HepG2 (cell line): ENCODE data around the gene LEMD1. TPM values are rescaled to one million over a fixed set of nuclear protein-coding genes. Genes with fewer than 3 reads are reported as not detected.

ENCODE experiments used
- ATAC-seq: fragments of 200-7000 bp; cut with Tn5 transposase; 3 replicates; pipeline ENCODE4 v1.9.1; 2020; ENCODE audit warnings: mild to moderate bottlenecking, moderate library complexity
- BruUV-seq: library from RNA; stranded (reverse); fragments of 400-500 nt; replicated peaks from 2 replicates; lab custom pipeline; 2021; lab: Mats Ljungman, UMichigan
- CTCF ChIA-PET: fragments of 300-600 bp; formaldehyde crosslinking; extraction: SDS; loops from one replicate; lab custom pipeline; 2021; ENCODE audit warnings: low total read pairs, inconsistent platforms, low intra/inter-chr PET ratio; lab: Yijun Ruan, JAX
- POLR2A ChIA-PET: fragments of 350-600 bp; sonication (Branson Sonifier 250); formaldehyde crosslinking; loops from one replicate; lab custom pipeline; 2020; ENCODE audit warnings: antibody characterized with exemption, inconsistent platforms; lab: Yijun Ruan, JAX
- DNase-seq: peaks from one replicate; pipeline ENCODE4 v3.0.0-alpha.2; 2015; ENCODE audit warnings: low spot score
- FAIRE-seq: peaks from 3 replicates; lab custom pipeline; 2011; peaks lifted over from hg19 to GRCh38; lab: Jason Lieb, UNC
- H2AFZ ChIP-seq: one replicate; pipeline ENCODE4 v1.6.1; 2011; ENCODE audit warnings: low read length, inconsistent platforms
- H3K27ac ChIP-seq: fragments of 300-600 bp; 3 replicates; pipeline ENCODE4 v1.8.0; 2011; ENCODE audit warnings: mixed run types, mild to moderate bottlenecking, mixed read lengths, low read length, inconsistent platforms; ENCODE audit not compliant: insufficient read depth; ENCODE audit errors: extremely low read length
- H3K27me3 ChIP-seq, 2 experiments: fragments of 200-600 bp in 1 of 2; 2 replicates in 1 of 2; 3 replicates in 1 of 2; pipeline versions ENCODE4 v1.6.0 to v1.8.0; 2011; ENCODE audit warnings: low read length in 2 of 2, mild to moderate bottlenecking in 2 of 2, moderate library complexity in 2 of 2, inconsistent platforms in 1 of 2; ENCODE audit not compliant: insufficient read depth in 2 of 2, control insufficient read depth in 1 of 2
- H3K36me3 ChIP-seq, 2 experiments: fragments of 200-600 bp in 1 of 2; replicated peaks in 1 of 2; 2 replicates in 1 of 2; 3 replicates in 1 of 2; pipeline versions ENCODE4 v1.5.1 to v1.8.0; 2011; ENCODE audit warnings: low read length in 2 of 2, inconsistent platforms in 1 of 2; ENCODE audit not compliant: insufficient read depth in 2 of 2, control insufficient read depth in 1 of 2
- H3K4me1 ChIP-seq: 2 replicates; pipeline ENCODE4 v1.5.1; 2012; ENCODE audit warnings: low read length, inconsistent platforms; ENCODE audit not compliant: insufficient read depth
- H3K4me2 ChIP-seq: 2 replicates; pipeline ENCODE4 v1.6.0; 2011; ENCODE audit warnings: low read depth, low read length, inconsistent platforms
- H3K4me3 ChIP-seq, 3 experiments: fragments of 200-600 bp in 1 of 3; sonication (generic), shearing (Covaris generic) in 1 of 3; replicated peaks in 1 of 3; 2 replicates each; pipeline ENCODE4 v1.5.1; 2011 to 2016; ENCODE audit warnings: low read length in 3 of 3, inconsistent platforms in 2 of 3, low read depth in 2 of 3, mild to moderate bottlenecking in 2 of 3, control low read depth in 1 of 3, mixed read lengths in 1 of 3; ENCODE audit not compliant: insufficient read depth in 1 of 3
- H3K79me2 ChIP-seq: one replicate; pipeline ENCODE4 v1.6.1; 2011; ENCODE audit warnings: low read length, inconsistent platforms; ENCODE audit not compliant: insufficient read depth
- H3K9ac ChIP-seq: 2 replicates; pipeline ENCODE4 v1.6.0; 2011; ENCODE audit warnings: mild to moderate bottlenecking, low read depth, low read length, inconsistent platforms; ENCODE audit not compliant: insufficient read depth
- H3K9me3 ChIP-seq: 2 replicates; pipeline ENCODE4 v1.5.1; 2012; ENCODE audit warnings: mild to moderate bottlenecking, low read length
- H4K20me1 ChIP-seq: 2 replicates; pipeline ENCODE4 v1.6.0; 2011; ENCODE audit warnings: inconsistent platforms, mild to moderate bottlenecking, low read length, moderate library complexity; ENCODE audit not compliant: insufficient read depth
- HOXA3 ChIP-seq: sonication (generic); formaldehyde crosslinking; IDR thresholded peaks from 2 replicates; pipeline ENCODE4 v1.5.0; 2020; ENCODE audit warnings: missing genetic modification reagents
- NONO ChIP-seq, 2 experiments: fragments of 450-650 bp in 1 of 2; sonication (generic) in 1 of 2; formaldehyde crosslinking in 1 of 2; IDR thresholded peaks in 1 of 2; conservative IDR thresholded peaks in 1 of 2; 2 replicates each; pipeline versions ENCODE4 v1.6.1 to v1.8.0; 2017 to 2022; ENCODE audit warnings: mild to moderate bottlenecking in 1 of 2, missing genetic modification reagents in 1 of 2, moderate library complexity in 1 of 2
- NR2F6 ChIP-seq, 2 experiments: IDR thresholded peaks; 2 replicates each; pipeline ENCODE4 v1.6.1; 2016; ENCODE audit warnings: antibody characterized with exemption in 1 of 2, mild to moderate bottlenecking in 1 of 2
- PBX2 ChIP-seq: IDR thresholded peaks from 2 replicates; pipeline ENCODE4 v1.6.1; 2016; ENCODE audit warnings: control low read depth
- REL ChIP-seq: sonication (generic); formaldehyde crosslinking; conservative IDR thresholded peaks from 2 replicates; pipeline ENCODE4 v1.8.0; 2022; ENCODE audit warnings: mild to moderate bottlenecking, missing genetic modification reagents, moderate library complexity
- RFX3 ChIP-seq: IDR thresholded peaks from 2 replicates; pipeline ENCODE4 v1.6.1; 2016; ENCODE audit warnings: missing biosample characterization, missing genetic modification reagents
- SMARCE1 ChIP-seq: fragments of 450-650 bp; IDR thresholded peaks from 2 replicates; pipeline ENCODE4 v1.6.1; 2017; ENCODE audit warnings: borderline replicate concordance
- SRF ChIP-seq: IDR thresholded peaks from 2 replicates; pipeline ENCODE4 v1.6.1; 2011; ENCODE audit warnings: mild to moderate bottlenecking, low read depth, low read length, moderate library complexity
- U2AF2 ChIP-seq: fragments of 200-400 bp; formaldehyde crosslinking; IDR thresholded peaks from 2 replicates; pipeline ENCODE4 v1.6.1; 2017; ENCODE audit warnings: low read depth, mild to moderate bottlenecking, low read length
- ZBTB14 ChIP-seq: sonication (generic); formaldehyde crosslinking; IDR thresholded peaks from 2 replicates; pipeline ENCODE4 v1.4.0; 2020; ENCODE audit warnings: missing genetic modification reagents
- ZBTB7A ChIP-seq: sonication (generic); formaldehyde crosslinking; IDR thresholded peaks from 2 replicates; pipeline ENCODE4 v1.8.0; 2022; ENCODE audit warnings: mild to moderate bottlenecking, missing genetic modification reagents
- ZNF296 ChIP-seq: sonication (generic); formaldehyde crosslinking; conservative IDR thresholded peaks from 2 replicates; pipeline ENCODE4 v1.5.0; 2020; ENCODE audit warnings: mild to moderate bottlenecking, missing genetic modification reagents
- ZNF687 ChIP-seq: sonication (generic); formaldehyde crosslinking; IDR thresholded peaks from 2 replicates; pipeline ENCODE4 v1.5.1; 2020; ENCODE audit warnings: mild to moderate bottlenecking, missing genetic modification reagents, moderate library complexity
- WGBS: methylation state at CpG from one replicate; pipeline ENCODE4 v1.1.6; 2017; ENCODE audit warnings: low lambda C conversion rate; 5-methylcytosine and 5-hydroxymethylcytosine counted together
- in situ Hi-C: cut with HindIII; loops from 2 replicates; pipeline ENCODE4 v1.10.0; 2017; ENCODE audit warnings: low pct_unique_long_range_greater_than_20kb; ENCODE audit not compliant: extremely low pct_ligation_motif_present
- intact Hi-C: fragments of 100-400 bp; cut with micrococcal nuclease; formaldehyde crosslinking; loops from one replicate; pipeline ENCODE4 v1.10.0; 2022; ENCODE audit not compliant: unreplicated experiment
- polyA plus RNA-seq, 8 experiments: library from polyadenylated mRNA; depleted of rRNA in 3 of 8; stranded (reverse) in 7 of 8; unstranded in 1 of 8; fragments of >200 nt; fragmentation: Illumina TruSeq in 4 of 8; extraction: Trizol in 4 of 8; gene quantifications; 2 replicates each; pipeline versions ENCODE4 v1.2.1 to v1.2.3, GENCODE V29; 2011 to 2016; ENCODE audit warnings: low read depth in 4 of 8, missing spikeins in 1 of 8, mixed read lengths in 1 of 8; ENCODE audit not compliant: insufficient read depth in 1 of 8
- total RNA-seq, 5 experiments: library from RNA; depleted of rRNA; stranded (reverse); fragments of >200 nt; fragmentation: Illumina TruSeq; extraction: Trizol; gene quantifications; 2 replicates each; pipeline ENCODE4 v1.2.3, GENCODE V29; 2016; ENCODE audit warnings: low read depth in 1 of 5

Gene LEMD1
- total and polyA plus RNA-seq, 2 of the 13 experiments (the other 11 are each of a cell fraction or from before 2014, with no cell fraction given): 1.4 to 2.3 TPM

GRCh38 chr1:205417870-205418635, 3.8 kb downstream of the LEMD1 start:
- BruUV-seq: no TSS peak
- Histone ChIP-seq H3K9me3 (no peaks in the 10 kb centered on the region), H2AFZ (no peak overlapping the region), H3K4me3 (no peak overlapping the region)
- intact Hi-C loops: no loop called here
- ATAC-seq (no peak), FAIRE-seq (no peak)
- POLR2A ChIA-PET: no interaction called here
- TF ChIP-seq REL (CRISPR knock-in tag) (no peak), U2AF2 (no peak), ZNF296 (no peak), PBX2 (CRISPR knock-in tag) (no peak), HOXA3 (CRISPR knock-in tag) (no peak), NR2F6 (IDR thresholded peaks at IDR 0.05) (no peak), NR2F6 (CRISPR knock-in tag; IDR thresholded peaks at IDR 0.05) (no peak), SRF (no peak), NONO (IDR thresholded peaks at IDR 0.05) (no peak), NONO (CRISPR knock-in tag; conservative IDR thresholded peaks at IDR 0.05) (no peak), ZNF687 (CRISPR knock-in tag) (no peak), RFX3 (CRISPR knock-in tag) (no peak), ZBTB7A (no peak), SMARCE1 (no peak), ZBTB14 (CRISPR knock-in tag) (no peak)
- TF ChIP-seq, all 625 proteins: peak for 0
- no peaks in the 10 kb centered on the region for H3K4me1 ChIP-seq
- CTCF ChIA-PET: no interaction called here
- no peak overlapping the region for H3K9ac ChIP-seq
- DNase-seq: no peak
- WGBS: 47% methylated on average over 9 of the region's 10 CpGs
- no peak overlapping the region for H3K27ac ChIP-seq
- no peaks in the 10 kb centered on the region for H3K79me2 ChIP-seq
- H4K20me1 ChIP-seq: no peaks in the 10 kb centered on the region
- peaks cover 0 to 55% of the 10 kb centered on the region in 2 experiments; a peak in 2 of 5 replicates for H3K27me3 ChIP-seq
- H3K4me2 ChIP-seq: no peak overlapping the region
- in situ Hi-C loops: no loop called here
- H3K36me3 ChIP-seq: no peaks in the 10 kb centered on the region
